Measurements from ENCODE around the gene CAPN9.

GRCh38 chr1:230749635-230750034 is 2.4 kb downstream of the CAPN9 start:
- no peak for TF ChIP-seq CTCF (IDR thresholded peaks at IDR 0.05)
- no peak for TF ChIP-seq POLR2A (IDR thresholded peaks at IDR 0.05)

All from tibial nerve (tissue), 3 donors.